Fibroblast of skin of scalp (primary cell): Measurements from ENCODE around the gene SHKBP1.
"Not testable (repeated sequence)": the region's sequence is repeated elsewhere in the genome, so short reads cannot be mapped to it uniquely, and the experiment has no call there.

Source experiments
- DNase-seq: peaks from one replicate; pipeline ENCODE4 v3.0.0-alpha.2; 2013

Gene SHKBP1

GRCh38 chr19:40616178-40616577, 39.5 kb downstream of the SHKBP1 start:
- no peak for DNase-seq

DNA sequence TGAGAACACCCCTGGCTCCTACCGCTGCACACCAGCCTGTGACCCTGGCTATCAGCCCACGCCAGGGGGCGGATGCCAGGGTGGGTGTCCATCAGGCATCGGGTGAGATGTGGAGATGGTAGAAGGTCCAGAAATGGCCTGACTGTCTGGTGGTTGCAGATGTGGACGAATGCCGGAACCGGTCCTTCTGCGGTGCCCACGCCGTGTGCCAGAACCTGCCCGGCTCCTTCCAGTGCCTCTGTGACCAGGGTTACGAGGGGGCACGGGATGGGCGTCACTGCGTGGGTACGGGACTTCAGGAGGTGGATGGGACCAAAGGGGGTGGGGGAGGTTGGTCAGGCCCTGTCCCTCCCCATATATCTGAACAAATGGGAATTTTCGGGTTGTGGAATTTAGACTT, 40.3 kb downstream of the SHKBP1 start:
- no peak for DNase-seq

GRCh38 chr19:40617961-40618360, 41.3 kb downstream of the SHKBP1 start:
- DNase-seq, result no peak

DNA sequence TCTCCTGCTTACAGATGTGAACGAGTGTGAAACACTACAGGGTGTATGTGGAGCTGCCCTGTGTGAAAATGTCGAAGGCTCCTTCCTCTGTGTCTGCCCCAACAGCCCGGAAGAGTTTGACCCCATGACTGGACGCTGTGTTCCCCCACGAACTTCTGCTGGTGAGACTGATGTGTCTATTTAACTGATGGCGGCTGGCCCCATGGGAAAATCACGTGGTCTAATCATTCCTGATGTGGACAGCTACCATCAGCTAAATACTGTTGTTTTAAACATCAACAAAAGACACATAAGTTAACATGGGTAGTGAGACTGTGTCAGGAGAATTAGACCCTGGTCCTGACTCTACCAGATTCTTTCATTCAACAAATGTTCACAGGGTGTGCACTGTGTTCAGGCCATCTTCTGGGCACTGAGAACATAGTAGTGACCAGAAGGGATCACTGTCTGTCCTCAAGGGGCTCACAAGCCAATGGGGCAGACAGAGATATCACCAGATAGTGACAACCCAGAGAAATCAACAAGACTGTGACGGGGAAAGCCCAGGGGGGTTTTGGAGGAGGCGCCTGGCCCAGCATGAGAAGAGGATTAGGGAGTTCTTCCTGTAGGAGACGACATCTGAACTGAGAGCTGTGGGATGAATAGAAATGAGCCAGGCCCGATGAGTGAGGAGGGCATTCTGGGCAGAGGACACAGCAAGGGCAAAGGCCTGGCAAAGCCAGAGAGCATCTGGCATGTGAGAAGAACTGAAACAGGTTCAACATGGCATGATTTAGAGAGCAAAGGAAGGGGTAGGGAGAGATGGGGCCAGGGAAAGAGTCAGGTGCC, 42.9 kb downstream of the SHKBP1 start:
- no peak for DNase-seq

DNA sequence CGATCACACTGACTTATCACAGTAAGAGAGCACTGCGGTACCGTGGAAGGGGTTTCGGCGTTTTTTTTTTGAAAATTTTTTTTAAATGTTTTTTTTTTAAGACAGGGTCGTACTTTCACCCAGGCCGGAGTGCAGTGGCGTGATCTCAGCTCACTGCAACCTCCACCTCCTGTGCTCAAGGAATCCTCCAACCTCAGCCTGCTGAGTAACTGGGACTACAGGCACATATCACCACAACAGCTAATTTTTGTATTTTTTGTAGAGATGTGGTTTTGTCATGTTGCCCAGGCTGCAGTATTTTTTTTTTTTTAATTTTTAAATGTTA, 43.5 kb downstream of the SHKBP1 start:
- DNase-seq, result no peak

DNA sequence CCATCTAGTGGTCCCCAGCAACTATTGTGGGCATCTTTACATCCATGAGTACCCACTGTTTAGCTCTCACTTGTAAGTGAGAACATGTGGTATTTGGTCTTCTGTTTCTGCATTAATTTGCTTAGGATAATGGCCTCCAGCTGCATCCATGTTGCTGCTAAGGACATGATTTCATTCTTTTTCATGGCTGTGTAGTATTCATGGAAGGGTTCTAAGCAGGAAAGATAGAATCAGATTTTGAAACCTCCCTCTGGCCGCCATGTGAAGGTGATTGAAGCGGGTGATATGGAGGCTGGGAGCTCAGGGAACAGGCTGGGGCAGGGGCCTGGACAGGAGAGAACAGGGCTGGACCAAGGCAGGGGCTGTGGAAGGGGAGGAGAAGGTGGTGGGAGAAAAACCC, 44.6 kb downstream of the SHKBP1 start:
- no peak for DNase-seq

- no peak for DNase-seq
These were observed 45.5 kb downstream of the SHKBP1 start for GRCh38 chr19:40621966-40622772.

GRCh38 chr19:40622773-40623075, 46.1 kb downstream of the SHKBP1 start:
- DNase-seq, result no peak

DNA sequence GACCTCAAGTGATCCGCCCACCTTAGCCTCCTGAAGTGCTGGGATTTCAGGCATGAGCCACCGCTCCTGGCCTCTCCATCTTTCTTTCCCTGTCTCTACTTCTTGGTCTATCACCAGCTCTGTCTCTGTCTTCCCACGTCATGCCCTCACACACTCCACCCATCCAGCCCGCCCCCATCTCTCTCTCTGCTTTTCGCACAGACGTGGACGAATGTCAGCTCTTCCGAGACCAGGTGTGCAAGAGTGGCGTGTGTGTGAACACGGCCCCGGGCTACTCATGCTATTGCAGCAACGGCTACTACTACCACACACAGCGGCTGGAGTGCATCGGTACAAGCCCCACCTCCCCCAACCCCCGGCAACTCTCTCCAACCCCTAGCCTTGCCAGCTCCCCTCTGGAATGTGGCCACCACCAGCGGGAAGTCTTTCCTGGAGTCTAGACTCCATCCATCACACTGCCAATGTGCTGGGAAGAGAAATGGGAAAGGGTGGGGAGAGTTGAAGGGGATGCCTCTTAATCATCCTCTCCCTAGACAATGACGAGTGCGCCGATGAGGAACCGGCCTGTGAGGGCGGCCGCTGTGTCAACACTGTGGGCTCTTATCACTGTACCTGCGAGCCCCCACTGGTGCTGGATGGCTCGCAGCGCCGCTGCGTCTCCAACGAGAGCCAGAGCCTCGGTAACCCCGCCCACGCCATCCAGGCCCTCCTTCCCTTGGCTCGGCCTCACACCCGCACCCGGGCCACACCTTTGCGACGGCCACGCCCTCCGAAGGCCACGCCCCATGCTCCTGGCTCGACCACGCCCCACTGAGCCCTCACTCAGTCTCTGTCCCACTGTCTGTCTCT, 47.0 kb downstream of the SHKBP1 start:
- peak; percentile 84 for DNase-seq

DNA sequence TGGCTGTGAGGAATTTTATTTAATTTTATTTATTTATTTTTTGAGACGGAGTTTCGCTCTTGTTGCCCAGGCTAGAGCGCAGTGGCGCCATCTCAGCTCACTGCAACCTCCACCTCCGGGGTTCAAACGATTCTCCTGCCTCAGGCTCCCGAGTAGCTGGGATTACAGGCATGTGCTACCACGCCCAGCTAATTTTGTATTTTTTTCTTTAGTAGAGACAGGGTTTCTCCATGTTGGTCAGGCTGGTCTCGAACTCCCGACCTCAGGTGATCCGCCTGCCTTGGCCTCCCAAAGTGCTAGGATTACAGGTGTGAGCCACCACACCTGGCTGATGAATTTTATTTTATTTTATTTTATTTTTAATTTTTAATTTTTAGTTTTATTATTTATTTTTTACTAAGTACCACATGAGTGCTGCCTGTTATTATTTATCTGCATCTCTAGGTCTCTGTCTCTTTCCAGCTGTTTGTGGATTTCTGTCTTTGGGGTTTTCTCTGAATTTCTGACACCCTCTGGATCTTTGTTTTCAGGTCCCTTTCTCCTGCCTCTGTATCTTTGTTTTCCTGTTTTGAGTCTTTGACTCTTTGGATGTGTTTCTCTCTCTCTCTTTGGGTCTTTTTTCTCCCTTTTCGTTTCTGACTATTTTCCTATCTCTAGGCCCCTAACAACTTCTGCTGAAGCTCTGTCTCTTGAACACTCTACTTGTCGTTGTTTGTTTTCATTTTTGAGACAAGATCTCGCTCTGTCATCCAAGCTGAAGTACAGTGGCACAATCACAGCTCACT, 47.9 kb downstream of the SHKBP1 start:
- not testable (repeated sequence) for DNase-seq

- DNase-seq, result no peak
These were observed 48.9 kb downstream of the SHKBP1 start for GRCh38 chr19:40625406-40626120.

- no peak for DNase-seq
These were observed 50.2 kb downstream of the SHKBP1 start for GRCh38 chr19:40626918-40627317.

DNA sequence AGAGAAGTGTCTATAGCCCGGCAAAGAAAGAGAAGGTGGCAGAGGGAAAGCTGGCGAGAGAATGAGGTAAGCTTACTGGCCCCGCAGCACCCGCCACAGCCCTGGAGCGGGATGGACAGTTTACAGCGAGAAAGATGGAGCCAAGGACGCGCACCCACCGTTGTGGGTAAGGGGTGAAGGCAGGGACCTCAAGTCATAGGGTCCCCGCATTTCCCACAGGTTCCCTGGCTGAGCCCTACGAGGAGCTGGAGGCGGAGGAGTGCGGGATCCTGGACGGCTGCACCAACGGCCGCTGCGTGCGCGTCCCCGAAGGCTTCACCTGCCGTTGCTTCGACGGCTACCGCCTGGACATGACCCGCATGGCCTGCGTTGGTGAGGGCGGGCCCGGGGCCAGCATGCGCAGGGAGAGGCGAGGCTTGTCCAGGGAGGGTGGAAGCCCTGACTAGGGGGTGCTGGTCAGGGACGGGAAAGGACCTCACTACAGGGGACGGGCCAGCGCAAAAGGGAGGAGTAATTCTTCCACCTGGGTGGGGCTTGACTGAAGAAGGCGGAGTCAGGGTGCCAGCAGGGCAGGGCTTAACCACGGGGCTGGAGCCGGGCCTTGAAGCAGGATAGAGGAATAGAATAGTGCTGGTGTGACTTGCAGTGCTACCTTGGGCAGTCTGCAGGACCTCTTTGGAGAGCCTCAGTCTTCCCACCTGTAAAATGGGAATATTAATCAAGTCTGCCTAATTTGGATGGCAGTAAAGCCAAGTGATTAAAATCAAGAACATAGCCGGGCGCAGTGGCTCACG, 51.0 kb downstream of the SHKBP1 start:
- no peak for DNase-seq

- no peak for DNase-seq
These were observed 52.7 kb downstream of the SHKBP1 start for GRCh38 chr19:40629346-40629745.

GRCh38 chr19:40630571-40631160, 54.0 kb downstream of the SHKBP1 start:
- no peak for DNase-seq

DNA sequence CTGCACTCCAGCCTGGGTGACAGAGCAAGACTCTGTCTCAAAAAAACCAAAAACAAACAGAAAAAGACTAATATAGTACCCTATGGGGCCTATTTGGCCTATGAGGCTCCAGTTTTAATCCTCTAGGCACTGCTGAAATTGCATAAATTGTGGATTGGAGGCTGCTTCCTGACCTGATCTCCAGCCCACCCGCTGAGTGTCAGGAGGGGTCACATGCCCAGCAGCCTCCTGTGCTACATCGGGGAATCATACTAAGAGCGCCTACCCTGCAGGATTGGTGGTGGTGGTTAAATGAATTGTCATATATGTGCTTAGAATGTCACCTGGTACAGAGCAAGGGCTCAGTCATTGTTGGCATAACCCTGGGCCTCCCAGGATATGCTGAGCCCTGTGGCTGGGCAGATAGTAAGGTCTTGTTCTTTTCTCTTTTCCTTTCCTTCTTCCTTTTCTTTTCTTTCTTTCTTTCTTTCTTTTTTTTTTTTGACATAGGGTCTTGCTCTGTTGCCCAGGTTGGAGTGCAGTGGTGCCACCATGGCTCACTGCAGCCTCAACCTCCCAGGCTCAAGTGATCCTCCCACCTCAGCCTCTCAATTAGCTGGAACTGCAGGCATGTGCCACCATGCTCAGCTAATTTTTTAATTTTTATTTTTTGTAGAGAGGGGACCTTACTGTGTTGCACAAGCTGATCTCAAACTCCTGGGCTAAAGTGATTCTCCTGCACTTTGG, 55.8 kb downstream of the SHKBP1 start:
- no peak for DNase-seq

GRCh38 chr19:40633207-40633606, 56.5 kb downstream of the SHKBP1 start:
- DNase-seq, result peak; percentile 63

DNA sequence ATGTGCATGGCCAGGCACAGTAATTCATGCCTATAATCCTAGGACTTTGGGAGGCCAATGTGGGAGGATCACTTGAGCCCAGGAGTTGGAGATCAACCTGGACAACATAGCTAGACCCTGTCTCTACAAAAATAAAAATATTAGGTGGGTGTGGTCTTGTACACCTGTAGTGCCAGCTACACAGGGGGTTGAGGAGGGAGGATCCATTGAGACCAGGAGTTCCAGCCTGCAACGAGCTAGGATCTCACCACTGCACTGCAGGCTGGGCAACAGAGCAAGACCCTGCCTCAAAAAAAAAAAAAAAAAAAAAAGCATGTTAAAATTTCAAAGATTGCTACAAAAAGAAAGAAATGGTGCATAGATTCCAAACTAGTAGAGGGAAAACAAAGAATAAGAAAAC, 61.7 kb downstream of the SHKBP1 start:
- DNase-seq, result no peak

DNA sequence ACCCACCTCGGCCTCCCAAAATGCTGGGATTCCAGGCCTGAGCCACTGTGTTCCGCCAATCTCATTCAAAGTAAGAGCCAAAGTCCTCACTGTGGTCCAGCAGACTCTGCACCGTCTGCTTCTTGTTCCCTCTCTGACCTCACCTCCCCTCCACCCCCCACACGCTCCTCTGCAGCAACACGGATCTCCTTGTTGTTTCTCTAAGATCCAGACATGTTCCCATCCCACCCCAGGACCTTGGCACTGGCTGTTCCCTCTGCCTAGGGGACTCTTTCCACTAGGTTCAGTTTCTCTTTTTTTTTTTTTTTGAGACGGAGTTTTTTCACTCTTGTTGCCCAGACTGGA, 62.9 kb downstream of the SHKBP1 start:
- no peak for DNase-seq

GRCh38 chr19:40640744-40641143, 64.1 kb downstream of the SHKBP1 start:
- DNase-seq, result peak; percentile 58
